ENCODE data around the gene PRKAR1B. TPM values are rescaled to one million over a fixed set of nuclear protein-coding genes. Genes with fewer than 3 reads are reported as not detected.

Gene PRKAR1B
- total and polyA plus RNA-seq, 9 donors, result 14.3 to 49.0 (median 34.0) TPM

GRCh38 chr7:573933-574381, 153.1 kb downstream of the PRKAR1B start:
- peaks cover 2% of the 10 kb centered on the region for H3K4me1 ChIP-seq (ENCODE audit: insufficient read depth)
- TF ChIP-seq EP300 (IDR thresholded peaks at IDR 0.05) (no peak), CTCF (IDR thresholded peaks at IDR 0.05) (no peak), POLR2A (IDR thresholded peaks at IDR 0.05) (no peak)
- H3K27me3 ChIP-seq, result no peaks in the 10 kb centered on the region
- no peak overlapping the region for H3K4me3 ChIP-seq
- no peak for DNase-seq
- 86 to 90% (median 90%) methylated on average over 23 of the region's 23 CpGs for WGBS, 3 donors
- no peaks in the 10 kb centered on the region for H3K36me3 ChIP-seq
- no peaks in the 10 kb centered on the region for H3K9me3 ChIP-seq
- no peak overlapping the region for H3K27ac ChIP-seq
- intact Hi-C loops (cut with DNase I), result no loop called here

- intact Hi-C loops (cut with DNase I), result no loop called here
- no peak for DNase-seq
- H3K27ac ChIP-seq, result no peak overlapping the region
- H3K9me3 ChIP-seq, result no peaks in the 10 kb centered on the region
- WGBS, 3 donors, result 87% methylated on average over 36 of the region's 36 CpGs
- no peaks in the 10 kb centered on the region for H3K27me3 ChIP-seq
- no peak overlapping the region for H3K4me3 ChIP-seq
- no peak for TF ChIP-seq CTCF (IDR thresholded peaks at IDR 0.05)
- no peak for TF ChIP-seq POLR2A (IDR thresholded peaks at IDR 0.05)
- no peak for TF ChIP-seq EP300 (IDR thresholded peaks at IDR 0.05)
- H3K36me3 ChIP-seq, result no peaks in the 10 kb centered on the region
- H3K4me1 ChIP-seq (ENCODE audit: insufficient read depth), result peaks cover 5% of the 10 kb centered on the region
Observed at GRCh38 chr7:573269-573932, 153.7 kb downstream of the PRKAR1B start.

- DNase-seq, result no peak
- no peaks in the 10 kb centered on the region for H3K27me3 ChIP-seq
- no peak for TF ChIP-seq CTCF (IDR thresholded peaks at IDR 0.05)
- no peak for TF ChIP-seq EP300 (IDR thresholded peaks at IDR 0.05)
- no peak for TF ChIP-seq POLR2A (IDR thresholded peaks at IDR 0.05)
Observed at GRCh38 chr7:572416-573268, 154.4 kb downstream of the PRKAR1B start.

GRCh38 chr7:571718-572415, 155.2 kb downstream of the PRKAR1B start:
- 93 to 96% (median 95%) methylated on average over 38 of the region's 38 CpGs for WGBS, 3 donors
- Histone ChIP-seq H3K27ac (no peak overlapping the region), H3K36me3 (no peaks in the 10 kb centered on the region), H3K9me3 (no peaks in the 10 kb centered on the region), H3K4me1 (ENCODE audit: insufficient read depth) (peaks cover 10% of the 10 kb centered on the region), H3K27me3 (no peaks in the 10 kb centered on the region), H3K4me3 (no peak overlapping the region)
- intact Hi-C loops (cut with DNase I), result no loop called here
- no peak for DNase-seq
- TF ChIP-seq CTCF (IDR thresholded peaks at IDR 0.05) (no peak), EP300 (IDR thresholded peaks at IDR 0.05) (no peak), POLR2A (IDR thresholded peaks at IDR 0.05) (no peak)

More at GRCh38 chr7:572416-573268, 154.4 kb downstream of the PRKAR1B start:
- Histone ChIP-seq H3K27ac (no peak overlapping the region), H3K36me3 (no peaks in the 10 kb centered on the region), H3K9me3 (no peaks in the 10 kb centered on the region), H3K4me3 (no peak overlapping the region), H3K4me1 (ENCODE audit: insufficient read depth) (peaks cover 10% of the 10 kb centered on the region)
- intact Hi-C loops (cut with DNase I), result no loop called here
- 72 to 85% (median 82%) methylated on average over 45 of the region's 45 CpGs for WGBS, 3 donors
